Hepatocyte (in vitro differentiated cells): Measurements from ENCODE around the gene GRM8.

ENCODE experiments used
- CTCF ChIP-seq: fragments of 200-600 bp; sonication (generic); IDR thresholded peaks from 2 replicates; pipeline ENCODE4 v1.5.1; 2016; ENCODE audit warnings: antibody characterized with exemption, mild to moderate bottlenecking; ENCODE audit not compliant: poor library complexity
- EZH2 ChIP-seq: fragments of 200-600 bp; sonication (generic); IDR thresholded peaks from 2 replicates; pipeline ENCODE4 v1.6.1; 2016; ENCODE audit warnings: antibody characterized with exemption, mild to moderate bottlenecking, borderline replicate concordance
- EZH2phosphoT487 ChIP-seq: fragments of 200-600 bp; sonication (generic); IDR thresholded peaks from one replicate; pipeline ENCODE4 v1.6.1; 2018; ENCODE audit warnings: antibody characterized with exemption, mild to moderate bottlenecking, low read depth, moderate library complexity; ENCODE audit not compliant: unreplicated experiment, severe bottlenecking

GRCh38 chr7:126843336-126843735 is 409.4 kb downstream of the GRM8 start:
- TF ChIP-seq CTCF: no peak
- TF ChIP-seq EZH2phosphoT487: no peak
- no peak for TF ChIP-seq EZH2
